Measurements from ENCODE around the gene SV2C. TPM values are rescaled to one million over a fixed set of nuclear protein-coding genes. Genes with fewer than 3 reads are reported as not detected.

SV2C gene
- total RNA-seq, 1 donor from 2014 or later: 0.48 TPM

GRCh38 chr5:76303921-76304320, 220.7 kb downstream of the SV2C start:
- H3K9me3 Mint-ChIP-seq (ENCODE audit: low read depth): no peaks in the 10 kb centered on the region
- H3K4me1 Mint-ChIP-seq (ENCODE audit: low read depth): peaks cover 1% of the 10 kb centered on the region
- H3K27me3 Mint-ChIP-seq: peaks cover 23% of the 10 kb centered on the region
- TF ChIP-seq, protein P1, sequence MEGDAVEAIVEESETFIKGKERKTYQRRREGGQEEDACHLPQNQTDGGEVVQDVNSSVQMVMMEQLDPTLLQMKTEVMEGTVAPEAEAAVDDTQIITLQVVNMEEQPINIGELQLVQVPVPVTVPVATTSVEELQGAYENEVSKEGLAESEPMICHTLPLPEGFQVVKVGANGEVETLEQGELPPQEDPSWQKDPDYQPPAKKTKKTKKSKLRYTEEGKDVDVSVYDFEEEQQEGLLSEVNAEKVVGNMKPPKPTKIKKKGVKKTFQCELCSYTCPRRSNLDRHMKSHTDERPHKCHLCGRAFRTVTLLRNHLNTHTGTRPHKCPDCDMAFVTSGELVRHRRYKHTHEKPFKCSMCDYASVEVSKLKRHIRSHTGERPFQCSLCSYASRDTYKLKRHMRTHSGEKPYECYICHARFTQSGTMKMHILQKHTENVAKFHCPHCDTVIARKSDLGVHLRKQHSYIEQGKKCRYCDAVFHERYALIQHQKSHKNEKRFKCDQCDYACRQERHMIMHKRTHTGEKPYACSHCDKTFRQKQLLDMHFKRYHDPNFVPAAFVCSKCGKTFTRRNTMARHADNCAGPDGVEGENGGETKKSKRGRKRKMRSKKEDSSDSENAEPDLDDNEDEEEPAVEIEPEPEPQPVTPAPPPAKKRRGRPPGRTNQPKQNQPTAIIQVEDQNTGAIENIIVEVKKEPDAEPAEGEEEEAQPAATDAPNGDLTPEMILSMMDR (IDR thresholded peaks at IDR 0.05; ENCODE audit: unreplicated experiment): no peak
- DNase-seq (ENCODE audit: low spot score, unreplicated experiment): no peak
- no peak overlapping the region for H3K4me3 Mint-ChIP-seq (ENCODE audit: low read depth)
- no peak overlapping the region for H3K27ac Mint-ChIP-seq
- no peaks in the 10 kb centered on the region for H3K36me3 Mint-ChIP-seq (ENCODE audit: insufficient read depth)

DNA sequence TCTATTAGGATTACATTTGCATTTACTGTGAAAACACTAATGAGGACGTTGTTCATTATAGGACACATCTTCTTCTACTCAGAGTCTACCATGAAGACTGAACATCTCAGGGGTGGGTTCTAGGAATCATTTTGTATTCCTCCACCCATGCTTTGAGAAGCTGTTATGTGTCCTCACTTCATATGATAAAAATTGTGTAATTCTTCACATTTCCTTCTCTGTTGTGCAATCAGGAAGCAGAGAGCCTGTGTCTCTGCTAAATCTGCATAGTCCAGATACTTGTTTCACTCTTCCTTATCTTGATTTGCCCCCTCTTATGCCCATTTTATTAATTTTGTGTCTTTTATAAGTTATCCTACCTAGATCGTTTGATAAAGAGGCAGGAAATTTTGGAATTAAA, 222.1 kb downstream of the SV2C start:
- DNase-seq (ENCODE audit: low spot score, unreplicated experiment): no peak
- TF ChIP-seq, protein P1 (IDR thresholded peaks at IDR 0.05; ENCODE audit: unreplicated experiment): no peak
- Mint-ChIP-seq H3K9me3 (ENCODE audit: low read depth) (no peaks in the 10 kb centered on the region), H3K4me1 (ENCODE audit: low read depth) (no peaks in the 10 kb centered on the region), H3K27ac (no peak overlapping the region), H3K27me3 (peaks cover 27% of the 10 kb centered on the region), H3K36me3 (ENCODE audit: insufficient read depth) (no peaks in the 10 kb centered on the region), H3K4me3 (ENCODE audit: low read depth) (no peak overlapping the region)

- no peak overlapping the region for H3K4me3 Mint-ChIP-seq (ENCODE audit: low read depth)
- H3K36me3 Mint-ChIP-seq (ENCODE audit: insufficient read depth): no peaks in the 10 kb centered on the region
- no peak overlapping the region for H3K27ac Mint-ChIP-seq
- TF ChIP-seq, protein P1 (IDR thresholded peaks at IDR 0.05; ENCODE audit: unreplicated experiment): no peak
- no peaks in the 10 kb centered on the region for H3K4me1 Mint-ChIP-seq (ENCODE audit: low read depth)
- no peaks in the 10 kb centered on the region for H3K9me3 Mint-ChIP-seq (ENCODE audit: low read depth)
- DNase-seq (ENCODE audit: low spot score, unreplicated experiment): no peak
- H3K27me3 Mint-ChIP-seq: peaks cover 30% of the 10 kb centered on the region
Observed at GRCh38 chr5:76305775-76306174, 222.6 kb downstream of the SV2C start.

DNA sequence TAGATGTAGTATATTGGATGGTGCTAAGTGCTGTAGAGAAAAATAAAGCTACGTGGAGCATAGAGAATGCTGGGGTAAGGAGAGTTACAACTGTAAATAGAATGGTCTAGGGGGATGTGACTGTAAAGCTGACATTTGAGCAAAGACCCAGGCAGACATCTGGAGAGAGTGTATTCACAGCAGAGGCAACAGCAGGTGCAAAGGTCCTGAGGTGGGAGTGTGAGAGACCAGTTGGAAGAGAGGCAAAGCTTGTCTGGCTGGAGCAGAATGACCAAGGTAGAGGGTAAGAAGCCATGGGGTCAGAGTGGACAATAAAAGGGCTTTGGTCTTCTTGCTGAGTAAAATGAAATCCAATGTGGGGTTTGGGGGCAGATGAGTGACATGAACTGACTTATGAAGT, 227.0 kb downstream of the SV2C start:
- no peak overlapping the region for H3K27ac Mint-ChIP-seq
- DNase-seq (ENCODE audit: low spot score, unreplicated experiment): no peak
- no peaks in the 10 kb centered on the region for H3K4me1 Mint-ChIP-seq (ENCODE audit: low read depth)
- H3K27me3 Mint-ChIP-seq: peaks cover 17% of the 10 kb centered on the region
- TF ChIP-seq, protein P1 (IDR thresholded peaks at IDR 0.05; ENCODE audit: unreplicated experiment): no peak
- no peaks in the 10 kb centered on the region for H3K9me3 Mint-ChIP-seq (ENCODE audit: low read depth)
- H3K36me3 Mint-ChIP-seq (ENCODE audit: insufficient read depth): no peaks in the 10 kb centered on the region
- no peak overlapping the region for H3K4me3 Mint-ChIP-seq (ENCODE audit: low read depth)

DNA sequence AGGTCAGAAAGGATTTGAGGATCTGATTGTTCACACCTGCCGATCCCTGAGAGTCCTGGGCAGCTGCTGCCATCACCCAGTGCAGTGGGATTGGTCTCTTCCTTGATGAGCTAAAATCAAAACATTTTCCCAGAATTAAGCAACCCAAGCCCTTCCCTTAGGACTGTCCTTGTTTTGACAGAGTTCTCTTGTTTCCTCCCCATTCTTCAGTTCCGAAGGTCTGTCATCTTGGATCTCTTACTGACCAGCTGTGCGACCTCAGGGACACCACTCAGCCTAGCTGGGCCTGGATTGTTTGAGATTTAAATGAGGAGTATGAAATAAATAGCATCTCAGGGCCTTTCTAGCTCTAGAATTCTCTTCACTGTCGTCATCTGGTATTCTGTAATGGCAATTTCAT, 229.6 kb downstream of the SV2C start:
- no peak for DNase-seq (ENCODE audit: low spot score, unreplicated experiment)
- H3K36me3 Mint-ChIP-seq (ENCODE audit: insufficient read depth): no peaks in the 10 kb centered on the region
- peaks cover 3% of the 10 kb centered on the region for H3K4me1 Mint-ChIP-seq (ENCODE audit: low read depth)
- no peaks in the 10 kb centered on the region for H3K9me3 Mint-ChIP-seq (ENCODE audit: low read depth)
- no peak overlapping the region for H3K4me3 Mint-ChIP-seq (ENCODE audit: low read depth)
- H3K27me3 Mint-ChIP-seq: peaks cover 15% of the 10 kb centered on the region
- H3K27ac Mint-ChIP-seq: no peak overlapping the region
- TF ChIP-seq, protein P1 (IDR thresholded peaks at IDR 0.05; ENCODE audit: unreplicated experiment): no peak

Measured in progenitor cell of endocrine pancreas (in vitro differentiated cells).